ENCODE data around the gene DEFB128.
"Not testable (repeated sequence)": the region's sequence is repeated elsewhere in the genome, so short reads cannot be mapped to it uniquely, and the experiment has no call there.

DEFB128 gene

GRCh38 chr20:189611-190010 lies at the start of gene DEFB128:
Gene DEFB128 (minus strand): TSS chr20:189711. CDS start chr20:189623, 88 bp downstream.
- H2AFZ ChIP-seq (ENCODE audit: low read length, unreplicated experiment) = no peak within 1 kb of the TSS

GRCh38 chr20:237929-238328 lies 48.4 kb upstream of the DEFB128 start:
- Histone ChIP-seq H3K4me3 (ENCODE audit: low read depth, low read length) (no peak overlapping the region), H3K4me1 (ENCODE audit: control insufficient read depth, insufficient read depth, low read length, unreplicated experiment) (no peaks in the 10 kb centered on the region), H3K79me2 (ENCODE audit: control insufficient read depth, insufficient read depth, low read length, unreplicated experiment) (no peaks in the 10 kb centered on the region), H2AFZ (ENCODE audit: low read length, unreplicated experiment) (no peak overlapping the region), H3K27me3 (ENCODE audit: insufficient read depth, low read length) (peaks cover 39% of the 10 kb centered on the region), H3K36me3 (ENCODE audit: insufficient read depth, low read length) (no peaks in the 10 kb centered on the region), H3K27ac (ENCODE audit: low read depth, low read length) (no peak overlapping the region)

More at GRCh38 chr20:189611-190010, at the start of gene DEFB128:
- Histone ChIP-seq H3K4me3 (ENCODE audit: low read depth, low read length) (no peak within 1 kb of the TSS), H3K27me3 (ENCODE audit: insufficient read depth, low read length) (peaks cover 59% of the 10 kb centered on the region), H3K27ac (ENCODE audit: low read depth, low read length) (no peak within 1 kb of the TSS), H3K36me3 (ENCODE audit: insufficient read depth, low read length) (no peaks in the 10 kb centered on the region), H3K4me1 (ENCODE audit: control insufficient read depth, insufficient read depth, low read length, unreplicated experiment) (no peaks in the 10 kb centered on the region), H3K79me2 (ENCODE audit: control insufficient read depth, insufficient read depth, low read length, unreplicated experiment) (no peaks in the 10 kb centered on the region)

GRCh38 chr20:237489-237888 lies 48.0 kb upstream of the DEFB128 start:
- Histone ChIP-seq H3K27ac (ENCODE audit: low read depth, low read length) (no peak overlapping the region), H3K4me1 (ENCODE audit: control insufficient read depth, insufficient read depth, low read length, unreplicated experiment) (no peaks in the 10 kb centered on the region), H3K79me2 (ENCODE audit: control insufficient read depth, insufficient read depth, low read length, unreplicated experiment) (no peaks in the 10 kb centered on the region), H3K4me3 (ENCODE audit: low read depth, low read length) (no peak overlapping the region), H3K27me3 (ENCODE audit: insufficient read depth, low read length) (peaks cover 36% of the 10 kb centered on the region), H2AFZ (ENCODE audit: low read length, unreplicated experiment) (no peak overlapping the region), H3K36me3 (ENCODE audit: insufficient read depth, low read length) (no peaks in the 10 kb centered on the region)

- no peak overlapping the region for H3K27ac ChIP-seq (ENCODE audit: low read depth, low read length)
- H3K79me2 ChIP-seq (ENCODE audit: control insufficient read depth, insufficient read depth, low read length, unreplicated experiment) = no peaks in the 10 kb centered on the region
- H3K36me3 ChIP-seq (ENCODE audit: insufficient read depth, low read length) = no peaks in the 10 kb centered on the region
- peaks cover 32% of the 10 kb centered on the region for H3K27me3 ChIP-seq (ENCODE audit: insufficient read depth, low read length)
- H3K4me3 ChIP-seq (ENCODE audit: low read depth, low read length) = no peak overlapping the region
- H3K4me1 ChIP-seq (ENCODE audit: control insufficient read depth, insufficient read depth, low read length, unreplicated experiment) = no peaks in the 10 kb centered on the region
- H2AFZ ChIP-seq (ENCODE audit: low read length, unreplicated experiment) = no peak overlapping the region
Observed at GRCh38 chr20:235891-236290, 46.4 kb upstream of the DEFB128 start.

GRCh38 chr20:227439-228105 lies 38.1 kb upstream of the DEFB128 start:
- peaks cover 77% of the 10 kb centered on the region for H3K27me3 ChIP-seq (ENCODE audit: insufficient read depth, low read length)
- H3K27ac ChIP-seq (ENCODE audit: low read depth, low read length) = no peak overlapping the region
- no peaks in the 10 kb centered on the region for H3K36me3 ChIP-seq (ENCODE audit: insufficient read depth, low read length)
- H3K79me2 ChIP-seq (ENCODE audit: control insufficient read depth, insufficient read depth, low read length, unreplicated experiment) = no peaks in the 10 kb centered on the region
- H3K4me1 ChIP-seq (ENCODE audit: control insufficient read depth, insufficient read depth, low read length, unreplicated experiment) = no peaks in the 10 kb centered on the region
- H2AFZ ChIP-seq (ENCODE audit: low read length, unreplicated experiment) = no peak overlapping the region
- H3K4me3 ChIP-seq (ENCODE audit: low read depth, low read length) = no peak overlapping the region

- H3K79me2 ChIP-seq (ENCODE audit: control insufficient read depth, insufficient read depth, low read length, unreplicated experiment) = no peaks in the 10 kb centered on the region
- H2AFZ ChIP-seq (ENCODE audit: low read length, unreplicated experiment) = no peak within 1 kb of the TSS
- H3K27me3 ChIP-seq (ENCODE audit: insufficient read depth, low read length) = peaks cover 77% of the 10 kb centered on the region
- no peak within 1 kb of the TSS for H3K4me3 ChIP-seq (ENCODE audit: low read depth, low read length)
- no peaks in the 10 kb centered on the region for H3K4me1 ChIP-seq (ENCODE audit: control insufficient read depth, insufficient read depth, low read length, unreplicated experiment)
- no peaks in the 10 kb centered on the region for H3K36me3 ChIP-seq (ENCODE audit: insufficient read depth, low read length)
- H3K27ac ChIP-seq (ENCODE audit: low read depth, low read length) = no peak within 1 kb of the TSS
Observed at GRCh38 chr20:226958-227357, 37.4 kb upstream of the DEFB128 start, which contains the start of gene DEFB129. Gene DEFB129 (plus strand): TSS chr20:227258. CDS start chr20:227289, 31 bp downstream.

GRCh38 chr20:225879-226278 lies 36.4 kb upstream of the DEFB128 start:
- H3K79me2 ChIP-seq (ENCODE audit: control insufficient read depth, insufficient read depth, low read length, unreplicated experiment); H3K36me3 ChIP-seq (ENCODE audit: insufficient read depth, low read length); H3K27ac ChIP-seq (ENCODE audit: low read depth, low read length); H3K4me1 ChIP-seq (ENCODE audit: control insufficient read depth, insufficient read depth, low read length, unreplicated experiment); H2AFZ ChIP-seq (ENCODE audit: low read length, unreplicated experiment); H3K4me3 ChIP-seq (ENCODE audit: low read depth, low read length): not testable (repeated sequence)
- peaks cover 78% of the 10 kb centered on the region for H3K27me3 ChIP-seq (ENCODE audit: insufficient read depth, low read length)

GRCh38 chr20:221258-221830 lies 31.8 kb upstream of the DEFB128 start:
- Histone ChIP-seq H3K79me2 (ENCODE audit: control insufficient read depth, insufficient read depth, low read length, unreplicated experiment) (no peaks in the 10 kb centered on the region), H3K27ac (ENCODE audit: low read depth, low read length) (no peak overlapping the region), H3K36me3 (ENCODE audit: insufficient read depth, low read length) (no peaks in the 10 kb centered on the region), H2AFZ (ENCODE audit: low read length, unreplicated experiment) (no peak overlapping the region), H3K4me3 (ENCODE audit: low read depth, low read length) (no peak overlapping the region), H3K27me3 (ENCODE audit: insufficient read depth, low read length) (peaks cover 77% of the 10 kb centered on the region), H3K4me1 (ENCODE audit: control insufficient read depth, insufficient read depth, low read length, unreplicated experiment) (no peaks in the 10 kb centered on the region)

- Histone ChIP-seq H3K79me2 (ENCODE audit: control insufficient read depth, insufficient read depth, low read length, unreplicated experiment) (no peaks in the 10 kb centered on the region), H3K27ac (ENCODE audit: low read depth, low read length) (no peak overlapping the region), H3K4me3 (ENCODE audit: low read depth, low read length) (no peak overlapping the region), H3K36me3 (ENCODE audit: insufficient read depth, low read length) (no peaks in the 10 kb centered on the region), H2AFZ (ENCODE audit: low read length, unreplicated experiment) (no peak overlapping the region), H3K4me1 (ENCODE audit: control insufficient read depth, insufficient read depth, low read length, unreplicated experiment) (no peaks in the 10 kb centered on the region), H3K27me3 (ENCODE audit: insufficient read depth, low read length) (peaks cover 59% of the 10 kb centered on the region)
Observed at GRCh38 chr20:219290-220115, 30.0 kb upstream of the DEFB128 start.

- Histone ChIP-seq H2AFZ (ENCODE audit: low read length, unreplicated experiment) (no peak overlapping the region), H3K27me3 (ENCODE audit: insufficient read depth, low read length) (peaks cover 53% of the 10 kb centered on the region), H3K4me3 (ENCODE audit: low read depth, low read length) (no peak overlapping the region), H3K4me1 (ENCODE audit: control insufficient read depth, insufficient read depth, low read length, unreplicated experiment) (no peaks in the 10 kb centered on the region), H3K36me3 (ENCODE audit: insufficient read depth, low read length) (no peaks in the 10 kb centered on the region), H3K27ac (ENCODE audit: low read depth, low read length) (no peak overlapping the region), H3K79me2 (ENCODE audit: control insufficient read depth, insufficient read depth, low read length, unreplicated experiment) (no peaks in the 10 kb centered on the region)
Observed at GRCh38 chr20:217266-217665, 27.8 kb upstream of the DEFB128 start.
